ENCODE data around the gene CREB5. TPM values are rescaled to one million over a fixed set of nuclear protein-coding genes. Genes with fewer than 3 reads are reported as not detected.

Gene CREB5
- total RNA-seq, 1 experiment from 2014 or later, result 0.49 TPM

DNA sequence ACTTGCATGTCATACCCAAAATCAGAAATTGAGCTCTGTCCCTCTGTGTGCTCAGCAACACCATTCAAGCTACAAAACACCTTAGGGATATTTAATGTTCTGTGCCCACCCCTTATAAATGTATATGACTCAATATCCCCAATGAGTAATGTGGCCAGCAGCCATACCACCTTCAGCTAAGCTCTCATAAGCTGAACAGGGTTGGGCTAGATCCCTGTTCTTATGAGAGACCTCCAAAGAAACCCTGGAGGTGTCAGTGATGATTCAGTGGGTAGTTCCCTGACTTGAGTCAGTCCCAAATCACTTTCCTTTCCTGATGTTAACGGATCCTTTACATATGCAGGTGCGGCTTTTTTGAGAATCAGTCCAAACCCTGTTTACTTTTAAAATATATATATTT, 253.8 kb downstream of the CREB5 start:
- H3K4me2 ChIP-seq (ENCODE audit: low read length), result no peak overlapping the region
- POLR2A ChIA-PET, result no interaction called here
- no peak overlapping the region for H3K9ac ChIP-seq (ENCODE audit: low read length)
- intact Hi-C loops (cut with micrococcal nuclease), result no loop called here
- no peak overlapping the region for H3K27ac ChIP-seq (ENCODE audit: low read depth, low read length)
- no peaks in the 10 kb centered on the region for H3K9me3 ChIP-seq (ENCODE audit: control insufficient read depth in 1 of 2, insufficient read depth in 1 of 2, low read depth in 1 of 2, low read length in 2 of 2)
- CTCF ChIA-PET, result no interaction called here
- no peaks in the 10 kb centered on the region for H3K9me2 ChIP-seq (ENCODE audit: insufficient read depth)
- no peak overlapping the region for H3K4me3 ChIP-seq (replicated peaks in 1 of 2; ENCODE audit: low read depth in 1 of 2, low read length in 2 of 2)
- H4K20me1 ChIP-seq (ENCODE audit: insufficient read depth), result no peaks in the 10 kb centered on the region
- no peak for DNase-seq (ENCODE audit: low read depth, low spot score)
- H3K36me3 ChIP-seq (ENCODE audit: control insufficient read depth in 1 of 2, insufficient read depth in 2 of 2, low read length in 2 of 2), result no peaks in the 10 kb centered on the region
- TF ChIP-seq EZH2phosphoT487 (IDR thresholded peaks at IDR 0.05; ENCODE audit: borderline replicate concordance) (no peak), FOSL1 (IDR thresholded peaks at IDR 0.05; ENCODE audit: low read depth) (peak; percentile 43; the same call in 1 of the 2 replicates), TCF7L2 (IDR thresholded peaks at IDR 0.05; ENCODE audit: borderline replicate concordance, extremely low read depth, insufficient read depth, insufficient read length) (no peak)
- TF ChIP-seq, protein P1, sequence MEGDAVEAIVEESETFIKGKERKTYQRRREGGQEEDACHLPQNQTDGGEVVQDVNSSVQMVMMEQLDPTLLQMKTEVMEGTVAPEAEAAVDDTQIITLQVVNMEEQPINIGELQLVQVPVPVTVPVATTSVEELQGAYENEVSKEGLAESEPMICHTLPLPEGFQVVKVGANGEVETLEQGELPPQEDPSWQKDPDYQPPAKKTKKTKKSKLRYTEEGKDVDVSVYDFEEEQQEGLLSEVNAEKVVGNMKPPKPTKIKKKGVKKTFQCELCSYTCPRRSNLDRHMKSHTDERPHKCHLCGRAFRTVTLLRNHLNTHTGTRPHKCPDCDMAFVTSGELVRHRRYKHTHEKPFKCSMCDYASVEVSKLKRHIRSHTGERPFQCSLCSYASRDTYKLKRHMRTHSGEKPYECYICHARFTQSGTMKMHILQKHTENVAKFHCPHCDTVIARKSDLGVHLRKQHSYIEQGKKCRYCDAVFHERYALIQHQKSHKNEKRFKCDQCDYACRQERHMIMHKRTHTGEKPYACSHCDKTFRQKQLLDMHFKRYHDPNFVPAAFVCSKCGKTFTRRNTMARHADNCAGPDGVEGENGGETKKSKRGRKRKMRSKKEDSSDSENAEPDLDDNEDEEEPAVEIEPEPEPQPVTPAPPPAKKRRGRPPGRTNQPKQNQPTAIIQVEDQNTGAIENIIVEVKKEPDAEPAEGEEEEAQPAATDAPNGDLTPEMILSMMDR (IDR thresholded peaks at IDR 0.05 in 2 of 3, conservative IDR thresholded peaks at IDR 0.05 in 1 of 3; ENCODE audit: borderline replicate concordance in 1 of 3, insufficient read depth in 1 of 3, low read depth in 2 of 3, low read length in 2 of 3), result no peak
- ATAC-seq, result no peak
- no peak overlapping the region for H2AFZ ChIP-seq (ENCODE audit: low read depth, low read length, poor library complexity, severe bottlenecking)
- no peaks in the 10 kb centered on the region for H3K4me1 ChIP-seq (ENCODE audit: control insufficient read depth in 1 of 2, insufficient read depth in 2 of 2, low read length in 2 of 2)
- no peaks in the 10 kb centered on the region for H3K79me2 ChIP-seq (ENCODE audit: insufficient read depth, low read length)
- peaks cover 14% of the 10 kb centered on the region for H3K27me3 ChIP-seq (ENCODE audit: insufficient read depth, low read length)
- RAD21 ChIA-PET (ENCODE audit: low non-redundant PET in 1 of 2, low total read pairs in 2 of 2, uncharacterized antibody in 2 of 2, unreplicated experiment in 2 of 2), result no interaction called here
- BruUV-seq (replicated peaks), result no TSS peak

GRCh38 chr7:28668085-28668484, 255.8 kb downstream of the CREB5 start:
- Histone ChIP-seq H3K36me3 (ENCODE audit: control insufficient read depth in 1 of 2, insufficient read depth in 2 of 2, low read length in 2 of 2) (no peaks in the 10 kb centered on the region), H3K4me3 (replicated peaks in 1 of 2; ENCODE audit: low read depth in 1 of 2, low read length in 2 of 2) (no peak overlapping the region), H3K79me2 (ENCODE audit: insufficient read depth, low read length) (no peaks in the 10 kb centered on the region), H3K27me3 (ENCODE audit: insufficient read depth, low read length) (peaks cover 14% of the 10 kb centered on the region), H4K20me1 (ENCODE audit: insufficient read depth) (no peaks in the 10 kb centered on the region), H3K27ac (ENCODE audit: low read depth, low read length) (no peak overlapping the region), H3K9ac (ENCODE audit: low read length) (no peak overlapping the region), H3K9me2 (ENCODE audit: insufficient read depth) (no peaks in the 10 kb centered on the region), H2AFZ (ENCODE audit: low read depth, low read length, poor library complexity, severe bottlenecking) (no peak overlapping the region), H3K9me3 (ENCODE audit: control insufficient read depth in 1 of 2, insufficient read depth in 1 of 2, low read depth in 1 of 2, low read length in 2 of 2) (no peaks in the 10 kb centered on the region), H3K4me2 (ENCODE audit: low read length) (no peak overlapping the region), H3K4me1 (ENCODE audit: control insufficient read depth in 1 of 2, insufficient read depth in 2 of 2, low read length in 2 of 2) (no peaks in the 10 kb centered on the region)
- DNase-seq (ENCODE audit: low read depth, low spot score) (no peak), ATAC-seq (no peak)
- BruUV-seq (replicated peaks), result no TSS peak
- RAD21 ChIA-PET (ENCODE audit: low non-redundant PET in 1 of 2, low total read pairs in 2 of 2, uncharacterized antibody in 2 of 2, unreplicated experiment in 2 of 2), result no interaction called here
- intact Hi-C loops (cut with micrococcal nuclease), result no loop called here
- TF ChIP-seq CBX3 (IDR thresholded peaks at IDR 0.05; ENCODE audit: low read depth), result no peak
- TF ChIP-seq EGR1 (IDR thresholded peaks at IDR 0.05; ENCODE audit: low read depth), result no peak
- no peak for TF ChIP-seq FOSL1 (IDR thresholded peaks at IDR 0.05; ENCODE audit: low read depth)
- TF ChIP-seq, protein P1 (IDR thresholded peaks at IDR 0.05 in 2 of 3, conservative IDR thresholded peaks at IDR 0.05 in 1 of 3; ENCODE audit: borderline replicate concordance in 1 of 3, insufficient read depth in 1 of 3, low read depth in 2 of 3, low read length in 2 of 3), result no peak
- TF ChIP-seq JUND (IDR thresholded peaks at IDR 0.05), result no peak
- CTCF ChIA-PET, result no interaction called here
- POLR2A ChIA-PET, result no interaction called here
